Transverse colon (tissue), 4 donors: Measurements from ENCODE around the gene AP1S1.

Experiments
- CTCF ChIP-seq, 5 experiments: fragments of 200-600 bp in 3 of 5; fragments of 450-650 bp in 2 of 5; sonication (generic) in 3 of 5; IDR thresholded peaks; 1 replicate in 2 of 5; 2 replicates in 3 of 5; pipeline ENCODE4 v1.5.1; 2016 to 2017; ENCODE audit warnings: antibody characterized with exemption in 5 of 5, inconsistent platforms in 3 of 5, mild to moderate bottlenecking in 2 of 5, moderate library complexity in 1 of 5
- EP300 ChIP-seq: sonication (generic); formaldehyde crosslinking; IDR thresholded peaks from one replicate; pipeline ENCODE4 v1.6.1; 2017; ENCODE audit warnings: antibody characterized with exemption, low read depth
- POLR2A ChIP-seq: fragments of 450-650 bp; IDR thresholded peaks from one replicate; pipeline ENCODE4 v1.6.1; 2016; ENCODE audit warnings: antibody characterized with exemption, mild to moderate bottlenecking, moderate library complexity
- POLR2AphosphoS5 ChIP-seq, 3 donors: sonication (generic); formaldehyde crosslinking; IDR thresholded peaks; one replicate each; pipeline ENCODE4 v1.6.1; 2016; ENCODE audit warnings: antibody characterized with exemption in 3 of 3

- no peak for TF ChIP-seq POLR2A
- TF ChIP-seq CTCF (IDR thresholded peaks at IDR 0.05): no peak
- no peak for TF ChIP-seq EP300
- no peak for TF ChIP-seq POLR2AphosphoS5 (IDR thresholded peaks at IDR 0.05)
Measured at GRCh38 chr7:101115215-101115614, 39.1 kb upstream of the AP1S1 start.
